Stromal cell of bone marrow (primary cell): ENCODE data around the gene FSHR.

Experiments
- DNase-seq: peaks from one replicate; pipeline ENCODE4 v3.0.0-alpha.2; 2012; ENCODE audit warnings: low read depth

FSHR gene

GRCh38 chr2:49032126-49032525, 122.2 kb downstream of the FSHR start:
- DNase-seq = no peak

- no peak for DNase-seq
Measured at GRCh38 chr2:49029406-49029805, 124.9 kb downstream of the FSHR start.

GRCh38 chr2:49028101-49028500, 126.2 kb downstream of the FSHR start:
- no peak for DNase-seq

GRCh38 chr2:49026706-49027105, 127.6 kb downstream of the FSHR start:
- DNase-seq = no peak

GRCh38 chr2:49021271-49021670, 133.0 kb downstream of the FSHR start:
- no peak for DNase-seq

- DNase-seq = no peak
Measured at GRCh38 chr2:49005261-49005660, 149.1 kb downstream of the FSHR start.

- no peak for DNase-seq
Measured at GRCh38 chr2:49004036-49004626, 150.2 kb downstream of the FSHR start.

GRCh38 chr2:49003201-49003600, 151.1 kb downstream of the FSHR start:
- no peak for DNase-seq

- DNase-seq = peak; percentile 62
Measured at GRCh38 chr2:49002750-49003149, 151.6 kb downstream of the FSHR start.

- DNase-seq = no peak
Measured at GRCh38 chr2:49000695-49001094, 153.6 kb downstream of the FSHR start.

- DNase-seq = no peak
Measured at GRCh38 chr2:48998449-48998848, 155.9 kb downstream of the FSHR start.

- DNase-seq = no peak
Measured at GRCh38 chr2:48993576-48993975, 160.7 kb downstream of the FSHR start.

GRCh38 chr2:48991415-48992131, 162.7 kb downstream of the FSHR start:
- no peak for DNase-seq

- DNase-seq = no peak
Measured at GRCh38 chr2:48984922-48985321, 169.4 kb downstream of the FSHR start.

- DNase-seq = no peak
Measured at GRCh38 chr2:48983551-48983950, 170.8 kb downstream of the FSHR start.

GRCh38 chr2:48982887-48983435, 171.4 kb downstream of the FSHR start:
- no peak for DNase-seq

- DNase-seq = no peak
Measured at GRCh38 chr2:48980846-48981245, 173.5 kb downstream of the FSHR start.

GRCh38 chr2:48979691-48980090, 174.6 kb downstream of the FSHR start:
- no peak for DNase-seq

- no peak for DNase-seq
Measured at GRCh38 chr2:48978131-48978530, 176.2 kb downstream of the FSHR start.

- no peak for DNase-seq
Measured at GRCh38 chr2:48971801-48972200, 182.5 kb downstream of the FSHR start.

- no peak for DNase-seq
Measured at GRCh38 chr2:48968011-48968410, 186.3 kb downstream of the FSHR start.

GRCh38 chr2:48965204-48965603, 189.1 kb downstream of the FSHR start:
- DNase-seq = no peak

GRCh38 chr2:48961009-48961408, 193.3 kb downstream of the FSHR start:
- DNase-seq = no peak

GRCh38 chr2:48954935-48955334, 199.4 kb downstream of the FSHR start:
- no peak for DNase-seq
